ENCODE data around the gene SAFB.

DNA sequence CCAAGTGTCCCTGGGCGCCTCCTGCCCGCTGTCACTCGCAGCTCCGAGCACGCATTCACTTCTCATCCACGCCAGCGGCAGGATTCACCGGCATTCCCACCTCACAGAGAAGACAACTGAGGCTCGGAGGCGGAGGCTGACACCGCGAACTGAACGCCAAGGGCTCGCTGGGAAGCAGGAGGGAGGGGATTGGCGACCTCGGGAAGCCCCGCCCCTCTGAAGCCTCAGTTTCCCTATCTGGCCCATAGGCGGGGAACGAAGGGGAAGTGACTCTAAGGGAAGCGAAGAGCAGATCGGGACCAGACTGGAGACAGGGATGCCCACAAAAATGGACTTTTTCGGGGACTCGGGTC, 57.2 kb downstream of the SAFB start:
- TF ChIP-seq, protein P1, sequence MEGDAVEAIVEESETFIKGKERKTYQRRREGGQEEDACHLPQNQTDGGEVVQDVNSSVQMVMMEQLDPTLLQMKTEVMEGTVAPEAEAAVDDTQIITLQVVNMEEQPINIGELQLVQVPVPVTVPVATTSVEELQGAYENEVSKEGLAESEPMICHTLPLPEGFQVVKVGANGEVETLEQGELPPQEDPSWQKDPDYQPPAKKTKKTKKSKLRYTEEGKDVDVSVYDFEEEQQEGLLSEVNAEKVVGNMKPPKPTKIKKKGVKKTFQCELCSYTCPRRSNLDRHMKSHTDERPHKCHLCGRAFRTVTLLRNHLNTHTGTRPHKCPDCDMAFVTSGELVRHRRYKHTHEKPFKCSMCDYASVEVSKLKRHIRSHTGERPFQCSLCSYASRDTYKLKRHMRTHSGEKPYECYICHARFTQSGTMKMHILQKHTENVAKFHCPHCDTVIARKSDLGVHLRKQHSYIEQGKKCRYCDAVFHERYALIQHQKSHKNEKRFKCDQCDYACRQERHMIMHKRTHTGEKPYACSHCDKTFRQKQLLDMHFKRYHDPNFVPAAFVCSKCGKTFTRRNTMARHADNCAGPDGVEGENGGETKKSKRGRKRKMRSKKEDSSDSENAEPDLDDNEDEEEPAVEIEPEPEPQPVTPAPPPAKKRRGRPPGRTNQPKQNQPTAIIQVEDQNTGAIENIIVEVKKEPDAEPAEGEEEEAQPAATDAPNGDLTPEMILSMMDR (IDR thresholded peaks at IDR 0.05; ENCODE audit: poor library complexity, severe bottlenecking): no peak
- TF ChIP-seq SMC3 (conservative IDR thresholded peaks at IDR 0.05; ENCODE audit: poor library complexity) (peak; percentile 28), EZH2 (IDR thresholded peaks at IDR 0.05; ENCODE audit: borderline replicate concordance, insufficient read depth, low read length, poor library complexity, severe bottlenecking) (no peak), POLR2AphosphoS5 (IDR thresholded peaks at IDR 0.05) (no peak)
